ENCODE results near the gene PRLR. TPM values are rescaled to one million over a fixed set of nuclear protein-coding genes. Genes with fewer than 3 reads are reported as not detected.

The PRLR gene
- total and polyA plus RNA-seq, 2 experiments from 2014 or later, result 21.8 to 99.8 TPM

GRCh38 chr5:35023391-35024178, 206.7 kb downstream of the PRLR start:
- peaks cover 17% of the 10 kb centered on the region for H3K4me1 ChIP-seq (ENCODE audit: insufficient read depth)
- H3K9me3 ChIP-seq (ENCODE audit: low read depth), result no peaks in the 10 kb centered on the region
- no peaks in the 10 kb centered on the region for H3K79me2 ChIP-seq
- TF ChIP-seq EZH2phosphoT487 (IDR thresholded peaks at IDR 0.05; ENCODE audit: low read depth, severe bottlenecking, unreplicated experiment) (no peak), CTCF (IDR thresholded peaks at IDR 0.05; ENCODE audit: poor library complexity) (no peak), EZH2 (IDR thresholded peaks at IDR 0.05; ENCODE audit: borderline replicate concordance) (no peak)
- no peak overlapping the region for H3K4me2 ChIP-seq
- no peaks in the 10 kb centered on the region for H3K36me3 ChIP-seq (replicated peaks; ENCODE audit: insufficient read depth, low read depth)
- H3K27ac ChIP-seq, result no peak overlapping the region
- H2AFZ ChIP-seq, result no peak overlapping the region
- no peak overlapping the region for H3K4me3 ChIP-seq
- no peaks in the 10 kb centered on the region for H4K20me1 ChIP-seq (ENCODE audit: insufficient read depth, poor library complexity, severe bottlenecking)
- WGBS (ENCODE audit: low lambda C conversion rate, missing lambda C conversion rate), result 91% methylated on average over 7 of the region's 7 CpGs
- no peaks in the 10 kb centered on the region for H3K9me2 ChIP-seq (replicated peaks; ENCODE audit: insufficient read depth)
- H3K27me3 ChIP-seq, result no peaks in the 10 kb centered on the region
- no peak for DNase-seq (ENCODE audit: low spot score)

- Histone ChIP-seq H3K79me2 (no peaks in the 10 kb centered on the region), H3K36me3 (replicated peaks; ENCODE audit: insufficient read depth, low read depth) (no peaks in the 10 kb centered on the region), H3K4me1 (ENCODE audit: insufficient read depth) (peaks cover 4% of the 10 kb centered on the region), H3K9me2 (replicated peaks; ENCODE audit: insufficient read depth) (no peaks in the 10 kb centered on the region), H3K27ac (no peak overlapping the region), H4K20me1 (ENCODE audit: insufficient read depth, poor library complexity, severe bottlenecking) (no peaks in the 10 kb centered on the region), H3K9me3 (ENCODE audit: low read depth) (no peaks in the 10 kb centered on the region), H3K27me3 (no peaks in the 10 kb centered on the region), H2AFZ (no peak overlapping the region), H3K4me3 (no peak overlapping the region), H3K4me2 (no peak overlapping the region)
- no peak for DNase-seq (ENCODE audit: low spot score)
- 44% methylated on average over 4 of the region's 4 CpGs for WGBS (ENCODE audit: low lambda C conversion rate, missing lambda C conversion rate)
- no peak for TF ChIP-seq EZH2phosphoT487 (IDR thresholded peaks at IDR 0.05; ENCODE audit: low read depth, severe bottlenecking, unreplicated experiment)
- no peak for TF ChIP-seq EZH2 (IDR thresholded peaks at IDR 0.05; ENCODE audit: borderline replicate concordance)
- TF ChIP-seq CTCF (IDR thresholded peaks at IDR 0.05; ENCODE audit: poor library complexity), result no peak
These were observed 213.9 kb downstream of the PRLR start for GRCh38 chr5:35016174-35017051.

- 83% methylated on average over 4 of the region's 4 CpGs for WGBS (ENCODE audit: low lambda C conversion rate, missing lambda C conversion rate)
These were observed 215.2 kb downstream of the PRLR start for GRCh38 chr5:35015063-35015462.

More at GRCh38 chr5:35015063-35015462, 215.2 kb downstream of the PRLR start:
- no peak overlapping the region for H2AFZ ChIP-seq
- H3K4me2 ChIP-seq, result no peak overlapping the region
- no peaks in the 10 kb centered on the region for H3K9me2 ChIP-seq (replicated peaks; ENCODE audit: insufficient read depth)
- H3K79me2 ChIP-seq, result no peaks in the 10 kb centered on the region
- H3K4me3 ChIP-seq, result no peak overlapping the region
- no peaks in the 10 kb centered on the region for H4K20me1 ChIP-seq (ENCODE audit: insufficient read depth, poor library complexity, severe bottlenecking)
- DNase-seq (ENCODE audit: low spot score), result no peak
- TF ChIP-seq CTCF (IDR thresholded peaks at IDR 0.05; ENCODE audit: poor library complexity), result no peak
- no peak for TF ChIP-seq EZH2phosphoT487 (IDR thresholded peaks at IDR 0.05; ENCODE audit: low read depth, severe bottlenecking, unreplicated experiment)
- TF ChIP-seq EZH2 (IDR thresholded peaks at IDR 0.05; ENCODE audit: borderline replicate concordance), result no peak
- H3K36me3 ChIP-seq (replicated peaks; ENCODE audit: insufficient read depth, low read depth), result no peaks in the 10 kb centered on the region
- no peak overlapping the region for H3K27ac ChIP-seq
- peaks cover 4% of the 10 kb centered on the region for H3K4me1 ChIP-seq (ENCODE audit: insufficient read depth)
- H3K9me3 ChIP-seq (ENCODE audit: low read depth), result no peaks in the 10 kb centered on the region
- no peaks in the 10 kb centered on the region for H3K27me3 ChIP-seq

Data from hepatocyte (in vitro differentiated cells).